Panc1 (cell line): Measurements from ENCODE around the gene RPS15. TPM values are rescaled to one million over a fixed set of nuclear protein-coding genes. Genes with fewer than 3 reads are reported as not detected.

Experiments used
- ATAC-seq: fragments of 200-7000 bp; cut with Tn5 transposase; 2 replicates; pipeline ENCODE4 v1.9.1; 2020; ENCODE audit warnings: mild to moderate bottlenecking, moderate library complexity
- BruUV-seq: library from RNA; stranded (reverse); fragments of 400-500 nt; replicated peaks from 2 replicates; lab custom pipeline; 2021; lab: Mats Ljungman, UMichigan
- CTCF ChIA-PET: fragments of 300-600 bp; sonication (Branson Sonifier 250); formaldehyde crosslinking; loops from one replicate; lab custom pipeline; 2022; ENCODE audit warnings: antibody characterized with exemption; lab: Charles Lee
- POLR2A ChIA-PET: fragments of 300-600 bp; sonication (Branson Sonifier 250); formaldehyde crosslinking; loops from one replicate; lab custom pipeline; 2022; ENCODE audit warnings: antibody characterized with exemption; lab: Charles Lee
- DNase-seq: peaks from one replicate; pipeline ENCODE4 v3.0.0-alpha.2; 2010; ENCODE audit warnings: low read depth, low spot score
- H3K27ac ChIP-seq: 2 replicates; pipeline ENCODE4 v1.5.1; 2011; ENCODE audit warnings: mild to moderate bottlenecking, low read length, inconsistent platforms
- H3K27me3 ChIP-seq: fragments of 200-500 bp; sonication (Bioruptor generic); 2 replicates; pipeline ENCODE4 v1.6.0; 2014; ENCODE audit warnings: low read length, inconsistent platforms; ENCODE audit not compliant: control insufficient read depth, insufficient read depth
- H3K36me3 ChIP-seq: fragments of 200-500 bp; sonication (Bioruptor generic); 2 replicates; pipeline ENCODE4 v1.5.1; 2014; ENCODE audit warnings: inconsistent platforms, mild to moderate bottlenecking, low read length, moderate library complexity; ENCODE audit not compliant: control insufficient read depth, insufficient read depth
- H3K4me1 ChIP-seq: 2 replicates; pipeline ENCODE4 v1.5.1; 2011; ENCODE audit warnings: inconsistent platforms, mild to moderate bottlenecking, low read length, moderate library complexity; ENCODE audit not compliant: control insufficient read depth, insufficient read depth
- H3K4me3 ChIP-seq, 2 experiments: 2 replicates each; pipeline ENCODE4 v1.5.1; 2011 to 2012; ENCODE audit warnings: low read depth in 2 of 2, low read length in 2 of 2, mild to moderate bottlenecking in 2 of 2, inconsistent platforms in 1 of 2, moderate library complexity in 1 of 2
- H3K9me3 ChIP-seq: fragments of 200-500 bp; sonication (Bioruptor generic); 2 replicates; pipeline ENCODE4 v1.5.1; 2014; ENCODE audit warnings: low read depth, mild to moderate bottlenecking, inconsistent platforms, low read length, moderate library complexity; ENCODE audit not compliant: control insufficient read depth, insufficient read depth
- CTCF ChIP-seq: fragments of 450-650 bp; IDR thresholded peaks from 2 replicates; pipeline ENCODE4 v1.5.1; 2017; ENCODE audit warnings: mild to moderate bottlenecking
- POLR2AphosphoS5 ChIP-seq: IDR thresholded peaks from 2 replicates; pipeline ENCODE4 v1.6.1; 2012; ENCODE audit warnings: mild to moderate bottlenecking, low read depth, low read length, moderate library complexity
- REST ChIP-seq, 2 experiments: IDR thresholded peaks; 2 replicates each; pipeline ENCODE4 v1.6.1; 2011 to 2012; ENCODE audit warnings: low read depth in 2 of 2, control low read depth in 1 of 2, low read length in 1 of 2, mild to moderate bottlenecking in 1 of 2, moderate library complexity in 1 of 2; ENCODE audit not compliant: insufficient read depth in 1 of 2
- SIN3A ChIP-seq: IDR thresholded peaks from 2 replicates; pipeline ENCODE4 v1.6.1; 2012; ENCODE audit warnings: low read depth, mild to moderate bottlenecking, low read length, moderate library complexity, borderline replicate concordance; ENCODE audit not compliant: insufficient read depth
- TCF7L2 ChIP-seq: IDR thresholded peaks from 2 replicates; pipeline ENCODE4 v1.6.1; 2011; ENCODE audit warnings: mild to moderate bottlenecking, low read depth, low read length, inconsistent platforms
- in situ Hi-C: cut with HindIII; loops from 2 replicates; pipeline ENCODE4 v1.10.0; 2016; ENCODE audit warnings: low sequenced_read_pairs, low pct_unique_long_range_greater_than_20kb
- intact Hi-C: fragments of 100-400 bp; cut with micrococcal nuclease; formaldehyde crosslinking; loops from one replicate; pipeline ENCODE4 v1.10.0; 2022; ENCODE audit not compliant: unreplicated experiment
- total RNA-seq: library from RNA; stranded (reverse); gene quantifications from one replicate; pipeline ENCODE4 v1.2.1, GENCODE V29; 2021; ENCODE audit not compliant: unreplicated experiment

RPS15 gene
- total RNA-seq, 1 experiment from 2014 or later = 1,067 TPM

GRCh38 chr19:1481893-1482360 is 43.7 kb downstream of the RPS15 start:
- intact Hi-C loops = no loop called here
- BruUV-seq = no TSS peak
- in situ Hi-C loops = no loop called here

GRCh38 chr19:1482361-1483130 is 44.4 kb downstream of the RPS15 start:
- H3K27ac ChIP-seq = no peak overlapping the region
- no peaks in the 10 kb centered on the region; the same call in 1 of the 2 replicates for H3K4me1 ChIP-seq
- BruUV-seq = no TSS peak
- H3K36me3 ChIP-seq = no peaks in the 10 kb centered on the region; the same call in 1 of the 2 replicates
- no peak for DNase-seq
- H3K4me3 ChIP-seq = no peak overlapping the region
- ATAC-seq = no peak
- in situ Hi-C loops (no loop called here), intact Hi-C loops (no loop called here)
- H3K9me3 ChIP-seq = no peaks in the 10 kb centered on the region
- TF ChIP-seq POLR2AphosphoS5 = no peak
- TF ChIP-seq CTCF = no peak
- no peak for TF ChIP-seq REST (IDR thresholded peaks at IDR 0.05; ENCODE audit: insufficient read depth in 1 of 2, low read depth in 2 of 2, low read length in 1 of 2)
- TF ChIP-seq SIN3A = no peak
- no peak for TF ChIP-seq TCF7L2
- POLR2A ChIA-PET = no interaction called here
- H3K27me3 ChIP-seq = no peaks in the 10 kb centered on the region
- CTCF ChIA-PET = no interaction called here

More at GRCh38 chr19:1481893-1482360, 43.7 kb downstream of the RPS15 start:
- ATAC-seq = no peak
- H3K27me3 ChIP-seq = no peaks in the 10 kb centered on the region
- no peak overlapping the region for H3K27ac ChIP-seq
- H3K4me3 ChIP-seq = no peak overlapping the region
- CTCF ChIA-PET = no interaction called here
- peaks cover 4% of the 10 kb centered on the region for H3K4me1 ChIP-seq
- no peak for TF ChIP-seq TCF7L2
- TF ChIP-seq REST (IDR thresholded peaks at IDR 0.05; ENCODE audit: insufficient read depth in 1 of 2, low read depth in 2 of 2, low read length in 1 of 2) = no peak
- no peak for TF ChIP-seq CTCF
- TF ChIP-seq SIN3A = no peak
- no peak for TF ChIP-seq POLR2AphosphoS5
- POLR2A ChIA-PET = no interaction called here
- H3K36me3 ChIP-seq = no peaks in the 10 kb centered on the region; the same call in 1 of the 2 replicates
- no peaks in the 10 kb centered on the region for H3K9me3 ChIP-seq
- DNase-seq = no peak
